Dermis microvascular lymphatic vessel endothelial cell (primary cell): Measurements from ENCODE around the gene ZNF629. TPM values are rescaled to one million over a fixed set of nuclear protein-coding genes. Genes with fewer than 3 reads are reported as not detected.
A peak's percentile ranks its signal among the peaks of the same experiment; 100 is the strongest.

Experiments used
- DNase-seq, 2 donors: peaks; one replicate each; pipeline versions ENCODE4 v3.0.0 to v3.0.0-alpha.2; 2010; ENCODE audit warnings: low read depth in 2 of 2
- total RNA-seq: library from RNA; depleted of rRNA; stranded (reverse); fragments of >200 nt; gene quantifications from 2 replicates; pipeline ENCODE4 v1.2.1, GENCODE V29; 2014

The ZNF629 gene
- total RNA-seq, 1 donor from 2014 or later = 3.3 TPM

GRCh38 chr16:30748634-30749445 lies 38.2 kb downstream of the ZNF629 start:
- DNase-seq = peak in 1 of 2 donors; percentile 51

DNA sequence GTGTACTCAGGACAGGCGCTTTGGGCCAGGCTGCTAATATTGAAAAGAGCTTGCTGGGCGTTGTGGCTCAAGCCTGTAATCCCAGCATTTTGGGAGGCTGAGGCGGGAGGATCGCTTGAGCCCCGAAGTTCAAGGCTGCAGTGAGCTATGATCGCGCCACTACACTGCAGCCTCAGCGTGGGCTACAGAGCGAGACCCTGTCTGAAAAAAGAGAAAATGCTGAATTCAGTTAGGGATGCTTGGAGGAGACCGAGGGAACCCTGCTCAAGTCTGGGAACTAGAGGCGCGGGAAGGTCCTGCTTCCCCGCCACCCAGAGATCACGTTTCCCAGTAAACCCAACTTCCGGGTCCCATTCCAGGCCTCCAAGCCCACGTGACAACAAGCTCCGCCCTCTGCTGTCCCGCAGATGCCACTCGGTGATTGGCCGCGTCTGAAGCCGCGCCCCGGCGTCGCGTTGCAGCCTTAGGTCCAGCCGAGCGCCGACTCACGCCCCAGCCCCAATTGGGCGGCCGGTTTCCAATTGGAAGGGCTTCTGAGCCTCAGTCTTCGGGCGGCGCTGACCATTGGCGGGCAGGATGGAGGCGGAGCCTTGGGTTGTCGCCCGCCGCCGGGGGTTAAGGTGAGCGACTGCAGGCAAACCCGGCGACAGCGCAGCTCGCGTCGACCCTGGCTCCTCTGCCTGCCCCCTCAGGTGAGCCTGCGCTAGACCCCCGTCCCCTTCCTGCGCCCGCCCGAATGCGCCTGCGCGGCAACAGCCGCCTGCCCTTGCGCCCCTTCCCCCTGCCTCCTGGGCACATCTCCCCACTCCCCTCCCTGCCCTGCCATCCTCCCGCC lies 39.0 kb downstream of the ZNF629 start, which contains the start of gene PHKG2:
PHKG2 (plus strand) TSS at position 627 of the 835 bp plus-strand sequence. CDS start 396 bp downstream, outside the sequence.
- peak; percentile 96 to 99 for DNase-seq

DNA sequence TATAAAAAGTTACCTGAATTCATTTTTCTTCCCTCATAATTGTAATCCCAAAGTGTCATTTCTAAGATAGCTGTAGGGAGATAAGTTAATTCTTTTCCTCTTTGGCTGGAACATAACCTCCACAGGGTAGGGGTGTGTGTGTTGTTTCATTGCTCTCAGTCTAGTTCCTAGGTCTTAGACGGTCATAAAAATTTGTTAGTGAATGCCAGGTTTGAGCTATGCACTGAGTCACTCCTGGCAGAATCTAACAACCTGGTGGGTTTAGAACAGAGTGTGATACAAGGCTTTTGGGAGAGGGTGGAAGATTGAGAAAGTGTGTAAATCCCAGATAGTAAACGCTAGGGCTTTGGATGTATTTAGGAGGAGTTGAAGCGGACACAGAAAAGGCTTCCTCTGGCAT lies 39.7 kb downstream of the ZNF629 start:
- peak in 1 of 2 donors; percentile 23 for DNase-seq

- DNase-seq = peak in 1 of 2 donors; percentile 26
Measured at GRCh38 chr16:30746638-30747175, 40.3 kb downstream of the ZNF629 start.

- DNase-seq = no peak
Measured at GRCh38 chr16:30745082-30745481, 41.9 kb downstream of the ZNF629 start.

DNA sequence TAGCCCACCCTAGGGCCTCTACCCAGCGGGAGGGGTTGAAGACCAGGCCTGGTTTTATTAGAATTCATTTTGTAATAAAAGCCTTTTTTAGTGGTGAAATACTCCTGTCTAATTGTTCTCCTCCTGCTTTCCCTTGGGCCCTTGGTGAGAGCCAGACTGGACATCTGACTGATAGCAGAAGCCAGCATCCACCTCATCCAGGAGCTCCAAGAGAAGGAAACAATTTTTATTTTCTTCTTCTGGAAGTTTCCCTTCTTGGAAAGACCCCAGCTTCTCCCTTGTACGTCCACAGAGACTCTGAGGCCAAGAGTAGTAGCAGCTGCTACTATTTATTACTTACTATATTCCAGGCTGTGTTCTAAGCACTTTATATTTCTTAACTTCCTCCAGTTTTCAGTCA lies 42.8 kb downstream of the ZNF629 start:
- DNase-seq = no peak

DNA sequence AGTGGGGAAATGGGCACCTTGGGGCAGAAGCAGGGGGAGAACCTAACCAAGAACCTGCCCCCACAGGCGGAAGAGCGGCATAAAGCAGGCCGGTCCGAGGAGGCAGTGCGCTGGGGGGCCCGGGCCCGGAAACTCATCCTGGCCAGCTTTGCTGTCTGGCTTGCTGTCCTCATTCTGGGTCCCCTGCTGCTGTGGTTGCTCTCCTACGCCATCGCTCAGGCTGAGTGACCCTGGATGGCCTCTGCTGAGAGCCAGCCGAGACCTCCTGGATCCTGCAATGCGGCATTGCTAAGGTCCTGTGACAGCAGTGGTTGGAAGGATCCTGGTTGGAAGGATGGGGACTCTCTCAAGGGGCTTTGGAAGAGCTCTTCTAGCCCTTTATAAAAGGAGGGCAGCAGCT lies 43.3 kb downstream of the ZNF629 start:
- DNase-seq = no peak

DNA sequence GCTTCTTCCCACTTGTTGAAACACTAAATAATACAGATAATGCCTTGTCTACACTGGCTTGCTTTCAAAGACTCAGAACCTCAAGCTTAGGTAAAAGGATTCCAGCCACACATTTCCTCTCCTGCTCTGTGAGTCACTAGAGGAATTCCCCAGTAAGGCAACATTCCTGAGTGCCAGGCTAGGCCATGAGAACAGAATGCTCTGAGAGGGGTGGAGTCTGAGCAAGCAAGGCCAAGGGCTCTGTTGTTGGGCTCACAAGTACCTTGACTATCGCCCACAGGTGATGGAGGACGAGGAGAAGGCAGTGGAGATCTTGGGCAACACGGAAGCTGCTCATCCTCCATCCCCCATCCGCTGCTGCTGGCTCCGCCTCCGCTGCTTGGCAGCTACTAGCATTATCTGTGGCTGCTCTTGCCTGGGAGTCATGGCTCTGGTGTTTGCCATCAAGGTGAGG lies 45.5 kb downstream of the ZNF629 start:
- DNase-seq = peak; percentile 45 to 91

DNA sequence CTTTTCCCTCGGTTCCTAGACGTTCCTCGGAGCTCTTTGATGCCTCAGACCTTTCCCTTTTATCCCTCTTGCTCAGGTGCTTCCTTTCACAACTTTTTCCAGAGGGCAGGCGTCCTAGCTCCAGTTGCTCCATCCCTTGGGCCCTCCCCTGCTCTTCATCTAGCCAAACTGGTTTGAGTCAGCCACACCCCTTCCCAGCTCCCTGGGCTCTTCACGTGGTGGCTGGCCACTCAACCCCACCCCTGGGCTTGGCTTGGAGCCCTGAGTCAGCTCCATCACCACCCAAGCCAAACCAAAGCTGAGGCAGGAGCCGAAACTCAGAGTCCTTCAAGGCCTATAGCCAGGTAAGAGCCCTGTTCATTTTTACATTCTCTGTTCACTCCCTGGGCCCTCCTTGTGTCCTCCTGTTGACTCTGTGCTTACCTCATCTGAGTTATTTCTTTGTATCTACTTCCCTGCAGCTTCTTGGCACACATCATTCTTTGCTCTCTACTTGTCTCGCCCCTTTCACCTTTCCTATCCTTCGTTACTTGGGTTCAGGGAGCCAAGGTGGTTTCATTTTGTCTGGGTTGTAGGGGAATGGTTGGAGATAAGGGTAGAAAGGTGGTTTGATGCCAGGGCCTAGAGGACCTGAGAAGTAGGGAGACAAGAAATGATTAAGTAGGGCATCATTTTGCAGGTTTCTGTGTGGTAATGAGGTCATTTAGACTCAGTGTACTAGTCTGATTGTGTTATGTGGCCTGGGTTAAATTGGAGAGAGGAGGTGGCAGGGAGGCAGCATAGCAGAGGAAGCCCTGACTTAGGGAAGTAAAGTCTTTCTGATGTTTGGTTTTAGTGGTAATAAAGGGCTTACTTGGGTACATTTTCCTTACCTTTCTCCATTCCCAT lies 46.4 kb downstream of the ZNF629 start:
- DNase-seq = peak in 1 of 2 donors; percentile 23

- DNase-seq = no peak
Measured at GRCh38 chr16:30738984-30739951, 47.7 kb downstream of the ZNF629 start.

DNA sequence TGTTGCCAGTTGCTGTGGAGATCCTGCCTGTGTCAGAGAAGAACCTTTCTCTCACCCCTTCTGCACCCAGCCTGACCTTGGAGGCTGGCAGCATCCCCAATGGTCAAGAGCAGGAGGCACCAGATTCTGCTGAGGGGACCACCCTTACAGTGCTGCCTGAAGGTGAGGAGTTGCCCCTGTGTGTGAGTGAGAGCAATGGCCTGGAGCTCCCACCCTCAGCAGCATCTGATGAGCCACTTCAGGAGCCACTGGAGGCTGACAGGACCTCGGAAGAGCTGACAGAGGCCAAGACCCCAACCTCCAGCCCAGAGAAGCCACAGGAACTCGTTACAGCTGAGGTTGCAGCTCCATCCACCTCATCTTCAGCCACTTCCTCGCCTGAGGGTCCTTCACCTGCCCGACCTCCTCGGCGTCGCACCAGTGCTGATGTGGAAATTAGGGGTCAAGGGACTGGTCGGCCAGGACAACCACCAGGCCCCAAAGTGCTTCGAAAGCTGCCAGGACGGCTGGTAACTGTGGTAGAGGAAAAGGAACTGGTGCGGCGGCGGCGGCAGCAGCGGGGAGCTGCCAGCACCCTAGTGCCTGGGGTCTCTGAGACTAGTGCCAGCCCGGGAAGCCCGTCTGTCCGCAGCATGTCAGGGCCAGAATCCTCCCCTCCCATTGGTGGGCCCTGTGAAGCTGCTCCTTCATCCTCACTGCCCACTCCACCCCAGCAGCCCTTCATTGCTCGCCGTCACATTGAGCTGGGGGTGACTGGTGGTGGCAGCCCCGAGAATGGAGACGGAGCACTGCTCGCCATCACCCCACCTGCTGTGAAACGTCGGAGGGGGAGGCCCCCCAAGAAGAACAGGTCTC lies 49.0 kb downstream of the ZNF629 start:
- no peak for DNase-seq

DNA sequence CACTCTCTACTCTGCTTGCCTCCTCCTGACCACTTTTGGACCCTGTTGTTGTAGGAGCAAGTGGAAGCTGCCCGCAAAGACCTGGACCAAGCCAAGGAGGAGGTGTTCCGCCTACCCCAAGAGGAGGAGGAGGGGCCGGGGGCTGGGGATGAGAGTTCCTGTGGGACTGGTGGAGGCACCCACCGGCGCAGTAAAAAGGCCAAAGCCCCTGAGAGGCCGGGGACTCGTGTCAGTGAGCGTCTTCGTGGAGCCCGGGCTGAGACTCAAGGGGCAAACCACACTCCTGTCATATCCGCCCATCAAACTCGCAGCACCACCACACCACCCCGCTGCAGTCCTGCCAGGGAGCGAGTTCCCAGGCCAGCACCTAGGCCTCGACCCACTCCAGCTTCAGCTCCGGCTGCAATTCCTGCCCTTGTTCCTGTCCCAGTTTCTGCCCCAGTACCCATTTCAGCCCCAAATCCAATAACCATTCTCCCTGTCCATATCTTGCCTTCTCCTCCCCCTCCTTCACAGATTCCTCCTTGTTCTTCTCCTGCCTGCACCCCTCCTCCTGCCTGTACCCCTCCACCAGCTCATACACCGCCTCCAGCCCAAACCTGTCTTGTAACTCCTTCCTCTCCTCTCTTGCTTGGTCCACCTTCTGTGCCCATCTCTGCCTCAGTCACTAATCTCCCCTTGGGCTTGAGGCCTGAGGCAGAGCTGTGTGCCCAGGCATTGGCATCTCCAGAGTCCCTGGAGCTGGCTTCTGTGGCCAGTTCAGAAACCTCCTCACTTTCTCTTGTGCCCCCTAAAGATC lies 49.8 kb downstream of the ZNF629 start:
- DNase-seq = no peak

GRCh38 chr16:30731411-30731810 lies 55.6 kb downstream of the ZNF629 start:
- DNase-seq = no peak

GRCh38 chr16:30728899-30729672 lies 57.9 kb downstream of the ZNF629 start:
- DNase-seq = no peak
